Measurements from ENCODE around the gene NSDHL. TPM values are rescaled to one million over a fixed set of nuclear protein-coding genes. Genes with fewer than 3 reads are reported as not detected.

NSDHL gene
- total RNA-seq, 2 donors from 2014 or later: 11.6 to 13.8 TPM

GRCh38 chrX:152912641-152913040, 81.8 kb downstream of the NSDHL start:
- Histone ChIP-seq H3K27ac (no peak overlapping the region), H3K4me3 (no peak overlapping the region), H3K4me1 (replicated peaks) (no peaks in the 10 kb centered on the region), H3K27me3 (replicated peaks; ENCODE audit: insufficient read depth) (no peaks in the 10 kb centered on the region), H3K9me3 (no peaks in the 10 kb centered on the region), H3K36me3 (no peaks in the 10 kb centered on the region)
- 100% methylated on average over 2 of the region's 7 CpGs for WGBS
- no peak for DNase-seq (ENCODE audit: low spot score)
- no peak for TF ChIP-seq POLR2A (IDR thresholded peaks at IDR 0.05)
- no peak for TF ChIP-seq CTCF (IDR thresholded peaks at IDR 0.05)
- no peak for TF ChIP-seq POLR2AphosphoS5 (IDR thresholded peaks at IDR 0.05)
- intact Hi-C loops (cut with DNase I): no loop called here

- Histone ChIP-seq H3K27me3 (replicated peaks; ENCODE audit: insufficient read depth) (no peaks in the 10 kb centered on the region), H3K9me3 (no peaks in the 10 kb centered on the region), H3K27ac (no peak overlapping the region), H3K36me3 (no peaks in the 10 kb centered on the region), H3K4me1 (replicated peaks) (no peaks in the 10 kb centered on the region), H3K4me3 (no peak overlapping the region)
- TF ChIP-seq CTCF (IDR thresholded peaks at IDR 0.05) (no peak), POLR2AphosphoS5 (IDR thresholded peaks at IDR 0.05) (no peak)
- 80% methylated on average over 7 of the region's 10 CpGs for WGBS
- no peak for DNase-seq (ENCODE audit: low spot score)
- intact Hi-C loops (cut with DNase I): no loop called here
Observed at GRCh38 chrX:152913346-152913745, 82.5 kb downstream of the NSDHL start.

GRCh38 chrX:152913910-152914309, 83.0 kb downstream of the NSDHL start:
- H3K4me3 ChIP-seq: no peak overlapping the region
- no peak overlapping the region for H3K27ac ChIP-seq
- 67% methylated on average over 3 of the region's 6 CpGs for WGBS
- no peaks in the 10 kb centered on the region for H3K9me3 ChIP-seq
- no peak for TF ChIP-seq POLR2AphosphoS5 (IDR thresholded peaks at IDR 0.05)
- TF ChIP-seq CTCF (IDR thresholded peaks at IDR 0.05): no peak
- no peak for TF ChIP-seq POLR2A (IDR thresholded peaks at IDR 0.05)
- no peak for DNase-seq (ENCODE audit: low spot score)
- H3K4me1 ChIP-seq (replicated peaks): no peaks in the 10 kb centered on the region
- no peaks in the 10 kb centered on the region for H3K36me3 ChIP-seq
- intact Hi-C loops (cut with DNase I): no loop called here
- H3K27me3 ChIP-seq (replicated peaks; ENCODE audit: insufficient read depth): no peaks in the 10 kb centered on the region

GRCh38 chrX:152915541-152916241, 84.8 kb downstream of the NSDHL start:
- no peaks in the 10 kb centered on the region for H3K27me3 ChIP-seq (replicated peaks; ENCODE audit: insufficient read depth)
- 47% methylated on average over 12 of the region's 13 CpGs for WGBS
- TF ChIP-seq POLR2AphosphoS5 (IDR thresholded peaks at IDR 0.05): peak; percentile 22
- TF ChIP-seq CTCF (IDR thresholded peaks at IDR 0.05): peak in 2 of 4 experiments; percentile 35 to 42
- TF ChIP-seq POLR2A (IDR thresholded peaks at IDR 0.05): no peak
- no peak for DNase-seq (ENCODE audit: low spot score)
- H3K4me3 ChIP-seq: no peak overlapping the region
- intact Hi-C loops (cut with DNase I): no loop called here
- no peak overlapping the region for H3K27ac ChIP-seq
- no peaks in the 10 kb centered on the region for H3K9me3 ChIP-seq
- no peaks in the 10 kb centered on the region for H3K36me3 ChIP-seq
- no peaks in the 10 kb centered on the region for H3K4me1 ChIP-seq (replicated peaks)

All from prostate gland (tissue), 2 donors.